ENCODE measurements around the gene TMED4. TPM values are rescaled to one million over a fixed set of nuclear protein-coding genes. Genes with fewer than 3 reads are reported as not detected.

TMED4 gene
- total RNA-seq, 2 experiments from 2014 or later: 68.6 to 80.5 TPM

- no peak for DNase-seq (ENCODE audit: low spot score)
- Histone ChIP-seq H4K20me1 (ENCODE audit: insufficient read depth, low read length) (no peaks in the 10 kb centered on the region), H3K9me3 (ENCODE audit: low read length) (no peaks in the 10 kb centered on the region), H3K4me1 (ENCODE audit: insufficient read depth, low read length, poor library complexity, severe bottlenecking) (no peaks in the 10 kb centered on the region), H3K4me3 (ENCODE audit: low read depth, low read length, poor library complexity, severe bottlenecking) (no peak overlapping the region), H2AFZ (ENCODE audit: low read length) (no peak overlapping the region), H3K36me3 (ENCODE audit: insufficient read depth, low read length) (no peaks in the 10 kb centered on the region), H3K4me2 (ENCODE audit: low read length) (no peak overlapping the region), H3K27ac (ENCODE audit: low read depth, low read length, poor library complexity, severe bottlenecking) (no peak overlapping the region), H3K9me2 (ENCODE audit: insufficient read depth, low read length) (no peaks in the 10 kb centered on the region), H3K79me2 (ENCODE audit: insufficient read depth, low read depth, low read length) (no peaks in the 10 kb centered on the region)
- ChIA-PET POLR2A (interaction anchor here (0.6 kb wide), 1 partner anchor 8 kb away, joined by 4 read pairs; no protein-coding TSS in a partner anchor), CTCF (ENCODE audit: unreplicated experiment) (interaction anchor here (0.6 kb wide), 1 partner anchor 35 kb away, joined by 3 read pairs; the partner anchor contains the start of gene DDX56)
- TF ChIP-seq EZH2phosphoT487 (IDR thresholded peaks at IDR 0.05; ENCODE audit: borderline replicate concordance, low read depth, low read length) (no peak), CTCF (conservative IDR thresholded peaks at IDR 0.05; ENCODE audit: low read length) (no peak)
- no TSS peak for BruUV-seq (replicated peaks)
- intact Hi-C loops (cut with micrococcal nuclease; ENCODE audit: unreplicated experiment): no loop called here
Measured at GRCh38 chr7:44538798-44539668, 43.0 kb downstream of the TMED4 start.

GRCh38 chr7:44538093-44538797 is 43.8 kb downstream of the TMED4 start:
- ChIA-PET CTCF (ENCODE audit: unreplicated experiment) (interaction anchor here (0.6 kb wide), 1 partner anchor 36 kb away, joined by 3 read pairs; the partner anchor contains the start of gene DDX56), POLR2A (no interaction called here)
- Histone ChIP-seq H3K27ac (ENCODE audit: low read depth, low read length, poor library complexity, severe bottlenecking) (no peak overlapping the region), H3K79me2 (ENCODE audit: insufficient read depth, low read depth, low read length) (no peaks in the 10 kb centered on the region), H3K36me3 (ENCODE audit: insufficient read depth, low read length) (no peaks in the 10 kb centered on the region), H3K9me2 (ENCODE audit: insufficient read depth, low read length) (no peaks in the 10 kb centered on the region), H4K20me1 (ENCODE audit: insufficient read depth, low read length) (no peaks in the 10 kb centered on the region), H3K9me3 (ENCODE audit: low read length) (no peaks in the 10 kb centered on the region), H2AFZ (ENCODE audit: low read length) (no peak overlapping the region), H3K4me3 (ENCODE audit: low read depth, low read length, poor library complexity, severe bottlenecking) (no peak overlapping the region), H3K4me1 (ENCODE audit: insufficient read depth, low read length, poor library complexity, severe bottlenecking) (no peaks in the 10 kb centered on the region), H3K4me2 (ENCODE audit: low read length) (no peak overlapping the region)
- intact Hi-C loops (cut with micrococcal nuclease; ENCODE audit: unreplicated experiment): no loop called here
- no TSS peak for BruUV-seq (replicated peaks)
- TF ChIP-seq EZH2phosphoT487 (IDR thresholded peaks at IDR 0.05; ENCODE audit: borderline replicate concordance, low read depth, low read length) (no peak), CTCF (conservative IDR thresholded peaks at IDR 0.05; ENCODE audit: low read length) (no peak)
- no peak for DNase-seq (ENCODE audit: low spot score)
